ENCODE data around the gene AMIGO2. TPM values are rescaled to one million over a fixed set of nuclear protein-coding genes. Genes with fewer than 3 reads are reported as not detected.
A peak's percentile ranks its signal among the peaks of the same experiment; 100 is the strongest.

AMIGO2 gene
- total and polyA plus RNA-seq, 2 experiments from 2014 or later: 1.8 to 3.8 TPM

DNA sequence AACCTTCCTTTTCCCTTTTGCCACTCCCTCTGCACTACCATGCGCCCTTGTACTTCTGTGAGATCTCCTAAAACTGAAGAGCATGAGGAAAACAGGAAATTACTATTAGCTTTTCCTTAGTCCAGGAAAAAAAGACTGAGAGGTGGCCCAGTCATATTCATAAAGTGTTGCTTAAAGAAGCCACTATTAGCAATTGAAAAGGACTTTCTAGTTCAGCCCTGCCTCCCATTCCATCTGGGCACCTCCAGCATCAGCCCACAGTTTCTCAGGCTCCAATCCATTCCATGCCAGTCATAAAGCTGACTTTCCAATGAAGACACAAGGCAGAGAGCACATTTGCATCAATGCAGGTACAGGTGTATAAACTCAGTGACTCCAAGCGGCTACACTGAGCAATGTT is 19.9 kb upstream of the AMIGO2 start:
- TF ChIP-seq EZH2 (IDR thresholded peaks at IDR 0.05; ENCODE audit: low read depth, unreplicated experiment): no peak
- TF ChIP-seq, protein P1, sequence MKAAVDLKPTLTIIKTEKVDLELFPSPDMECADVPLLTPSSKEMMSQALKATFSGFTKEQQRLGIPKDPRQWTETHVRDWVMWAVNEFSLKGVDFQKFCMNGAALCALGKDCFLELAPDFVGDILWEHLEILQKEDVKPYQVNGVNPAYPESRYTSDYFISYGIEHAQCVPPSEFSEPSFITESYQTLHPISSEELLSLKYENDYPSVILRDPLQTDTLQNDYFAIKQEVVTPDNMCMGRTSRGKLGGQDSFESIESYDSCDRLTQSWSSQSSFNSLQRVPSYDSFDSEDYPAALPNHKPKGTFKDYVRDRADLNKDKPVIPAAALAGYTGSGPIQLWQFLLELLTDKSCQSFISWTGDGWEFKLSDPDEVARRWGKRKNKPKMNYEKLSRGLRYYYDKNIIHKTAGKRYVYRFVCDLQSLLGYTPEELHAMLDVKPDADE (IDR thresholded peaks at IDR 0.05): no peak
- TF ChIP-seq, protein P2, sequence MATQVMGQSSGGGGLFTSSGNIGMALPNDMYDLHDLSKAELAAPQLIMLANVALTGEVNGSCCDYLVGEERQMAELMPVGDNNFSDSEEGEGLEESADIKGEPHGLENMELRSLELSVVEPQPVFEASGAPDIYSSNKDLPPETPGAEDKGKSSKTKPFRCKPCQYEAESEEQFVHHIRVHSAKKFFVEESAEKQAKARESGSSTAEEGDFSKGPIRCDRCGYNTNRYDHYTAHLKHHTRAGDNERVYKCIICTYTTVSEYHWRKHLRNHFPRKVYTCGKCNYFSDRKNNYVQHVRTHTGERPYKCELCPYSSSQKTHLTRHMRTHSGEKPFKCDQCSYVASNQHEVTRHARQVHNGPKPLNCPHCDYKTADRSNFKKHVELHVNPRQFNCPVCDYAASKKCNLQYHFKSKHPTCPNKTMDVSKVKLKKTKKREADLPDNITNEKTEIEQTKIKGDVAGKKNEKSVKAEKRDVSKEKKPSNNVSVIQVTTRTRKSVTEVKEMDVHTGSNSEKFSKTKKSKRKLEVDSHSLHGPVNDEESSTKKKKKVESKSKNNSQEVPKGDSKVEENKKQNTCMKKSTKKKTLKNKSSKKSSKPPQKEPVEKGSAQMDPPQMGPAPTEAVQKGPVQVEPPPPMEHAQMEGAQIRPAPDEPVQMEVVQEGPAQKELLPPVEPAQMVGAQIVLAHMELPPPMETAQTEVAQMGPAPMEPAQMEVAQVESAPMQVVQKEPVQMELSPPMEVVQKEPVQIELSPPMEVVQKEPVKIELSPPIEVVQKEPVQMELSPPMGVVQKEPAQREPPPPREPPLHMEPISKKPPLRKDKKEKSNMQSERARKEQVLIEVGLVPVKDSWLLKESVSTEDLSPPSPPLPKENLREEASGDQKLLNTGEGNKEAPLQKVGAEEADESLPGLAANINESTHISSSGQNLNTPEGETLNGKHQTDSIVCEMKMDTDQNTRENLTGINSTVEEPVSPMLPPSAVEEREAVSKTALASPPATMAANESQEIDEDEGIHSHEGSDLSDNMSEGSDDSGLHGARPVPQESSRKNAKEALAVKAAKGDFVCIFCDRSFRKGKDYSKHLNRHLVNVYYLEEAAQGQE (IDR thresholded peaks at IDR 0.05; ENCODE audit: unreplicated experiment): no peak
- no peaks in the 10 kb centered on the region for H3K9me3 Mint-ChIP-seq
- no peak overlapping the region for H3K4me2 ChIP-seq
- H3K79me2 ChIP-seq (replicated peaks; ENCODE audit: insufficient read depth): no peaks in the 10 kb centered on the region
- no peaks in the 10 kb centered on the region; the same call in 1 of the 2 replicates for H3K9me2 ChIP-seq (ENCODE audit: insufficient read depth)
- no peaks in the 10 kb centered on the region for H3K4me1 ChIP-seq (ENCODE audit: insufficient read depth)
- H3K27me3 ChIP-seq (ENCODE audit: insufficient read depth): no peaks in the 10 kb centered on the region
- no peaks in the 10 kb centered on the region for H3F3A ChIP-seq (replicated peaks; ENCODE audit: low read depth)
- H3K27ac Mint-ChIP-seq: no peak overlapping the region
- no peak overlapping the region for H3K27ac ChIP-seq (ENCODE audit: low read depth)
- 0 out of 2 replicates have a peak overlapping the region, but pooled peaks have one; percentile 38 for H2AFZ ChIP-seq
- H4K20me1 ChIP-seq (replicated peaks; ENCODE audit: insufficient read depth): no peaks in the 10 kb centered on the region
- no peak overlapping the region for H3K4me3 Mint-ChIP-seq
- DNase-seq (ENCODE audit: low spot score): no peak
- H3K4me1 Mint-ChIP-seq: peaks cover 11% of the 10 kb centered on the region
- no peaks in the 10 kb centered on the region for H3K36me3 ChIP-seq (ENCODE audit: insufficient read depth)
- no peak for ATAC-seq
- no peak overlapping the region for H3K4me3 ChIP-seq
- no peaks in the 10 kb centered on the region for H3K27me3 Mint-ChIP-seq (ENCODE audit: insufficient read depth, low read depth, poor library complexity)
- H3K36me3 Mint-ChIP-seq (ENCODE audit: low read depth): no peaks in the 10 kb centered on the region

DNA sequence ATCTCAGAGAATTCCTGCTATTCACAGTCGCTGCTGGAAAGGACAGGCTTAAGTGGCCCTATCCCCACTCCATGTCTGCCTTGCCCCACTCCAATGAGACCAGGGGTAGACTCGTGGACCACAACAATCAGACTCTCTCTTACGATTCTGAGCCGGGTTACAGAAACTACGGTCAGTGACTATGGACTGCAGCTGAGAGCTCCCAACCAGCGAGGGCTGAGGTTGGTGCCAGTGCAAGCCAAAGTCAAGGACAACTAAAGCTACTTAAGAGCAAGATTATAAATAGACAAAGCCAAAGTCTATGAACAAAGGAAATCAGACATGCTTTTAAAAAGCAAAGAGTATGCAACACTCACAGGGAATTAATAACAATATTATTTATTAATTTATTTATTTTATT is 18.3 kb upstream of the AMIGO2 start:
- H3K4me2 ChIP-seq: no peak overlapping the region
- H3K79me2 ChIP-seq (replicated peaks; ENCODE audit: insufficient read depth): no peaks in the 10 kb centered on the region
- DNase-seq (ENCODE audit: low spot score) (no peak), ATAC-seq (no peak)
- H3K27ac Mint-ChIP-seq: no peak overlapping the region; the same call in 1 of the 2 replicates
- no peaks in the 10 kb centered on the region for H3F3A ChIP-seq (replicated peaks; ENCODE audit: low read depth)
- H2AFZ ChIP-seq: no peak overlapping the region
- H3K9me3 Mint-ChIP-seq: no peaks in the 10 kb centered on the region
- no peaks in the 10 kb centered on the region for H3K36me3 Mint-ChIP-seq (ENCODE audit: low read depth)
- no peak overlapping the region for H3K27ac ChIP-seq (ENCODE audit: low read depth)
- no peak overlapping the region for H3K4me3 Mint-ChIP-seq
- no peaks in the 10 kb centered on the region for H3K27me3 Mint-ChIP-seq (ENCODE audit: insufficient read depth, low read depth, poor library complexity)
- no peaks in the 10 kb centered on the region; the same call in 1 of the 2 replicates for H3K9me2 ChIP-seq (ENCODE audit: insufficient read depth)
- no peaks in the 10 kb centered on the region for H4K20me1 ChIP-seq (replicated peaks; ENCODE audit: insufficient read depth)
- H3K36me3 ChIP-seq (ENCODE audit: insufficient read depth): no peaks in the 10 kb centered on the region
- H3K4me1 Mint-ChIP-seq: peaks cover 11% of the 10 kb centered on the region
- no peaks in the 10 kb centered on the region for H3K4me1 ChIP-seq (ENCODE audit: insufficient read depth)
- no peak overlapping the region for H3K4me3 ChIP-seq
- no peaks in the 10 kb centered on the region for H3K27me3 ChIP-seq (ENCODE audit: insufficient read depth)
- TF ChIP-seq EZH2phosphoT487 (IDR thresholded peaks at IDR 0.05; ENCODE audit: unreplicated experiment): no peak
- no peak for TF ChIP-seq NANOG (IDR thresholded peaks at IDR 0.05; ENCODE audit: borderline replicate concordance)
- no peak for TF ChIP-seq ZNF114 (CRISPR knock-in tag; IDR thresholded peaks at IDR 0.05)
- TF ChIP-seq, protein P3, sequence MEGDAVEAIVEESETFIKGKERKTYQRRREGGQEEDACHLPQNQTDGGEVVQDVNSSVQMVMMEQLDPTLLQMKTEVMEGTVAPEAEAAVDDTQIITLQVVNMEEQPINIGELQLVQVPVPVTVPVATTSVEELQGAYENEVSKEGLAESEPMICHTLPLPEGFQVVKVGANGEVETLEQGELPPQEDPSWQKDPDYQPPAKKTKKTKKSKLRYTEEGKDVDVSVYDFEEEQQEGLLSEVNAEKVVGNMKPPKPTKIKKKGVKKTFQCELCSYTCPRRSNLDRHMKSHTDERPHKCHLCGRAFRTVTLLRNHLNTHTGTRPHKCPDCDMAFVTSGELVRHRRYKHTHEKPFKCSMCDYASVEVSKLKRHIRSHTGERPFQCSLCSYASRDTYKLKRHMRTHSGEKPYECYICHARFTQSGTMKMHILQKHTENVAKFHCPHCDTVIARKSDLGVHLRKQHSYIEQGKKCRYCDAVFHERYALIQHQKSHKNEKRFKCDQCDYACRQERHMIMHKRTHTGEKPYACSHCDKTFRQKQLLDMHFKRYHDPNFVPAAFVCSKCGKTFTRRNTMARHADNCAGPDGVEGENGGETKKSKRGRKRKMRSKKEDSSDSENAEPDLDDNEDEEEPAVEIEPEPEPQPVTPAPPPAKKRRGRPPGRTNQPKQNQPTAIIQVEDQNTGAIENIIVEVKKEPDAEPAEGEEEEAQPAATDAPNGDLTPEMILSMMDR (conservative IDR thresholded peaks at IDR 0.05; ENCODE audit: low read depth in 2 of 2): no peak
- no peak for TF ChIP-seq EZH2 (IDR thresholded peaks at IDR 0.05; ENCODE audit: low read depth, unreplicated experiment)
- no peak for TF ChIP-seq ZNF331 (CRISPR knock-in tag; IDR thresholded peaks at IDR 0.05; ENCODE audit: low read depth)
- TF ChIP-seq, protein P2 (IDR thresholded peaks at IDR 0.05; ENCODE audit: unreplicated experiment): no peak
- TF ChIP-seq, protein P1 (IDR thresholded peaks at IDR 0.05): no peak
- no peak for TF ChIP-seq JUNB (IDR thresholded peaks at IDR 0.05; ENCODE audit: unreplicated experiment)
